Hepatocyte (in vitro differentiated cells): ENCODE data around the gene PSMD8.

Experiments used
- EZH2 ChIP-seq: fragments of 200-600 bp; sonication (generic); IDR thresholded peaks from 2 replicates; pipeline ENCODE4 v1.6.1; 2016; ENCODE audit warnings: antibody characterized with exemption, mild to moderate bottlenecking, borderline replicate concordance
- EZH2phosphoT487 ChIP-seq: fragments of 200-600 bp; sonication (generic); IDR thresholded peaks from one replicate; pipeline ENCODE4 v1.6.1; 2018; ENCODE audit warnings: antibody characterized with exemption, mild to moderate bottlenecking, low read depth, moderate library complexity; ENCODE audit not compliant: unreplicated experiment, severe bottlenecking
- TF ChIP-seq, protein P1 (sequence below): fragments of 200-600 bp; sonication (generic); IDR thresholded peaks from 2 replicates; pipeline ENCODE4 v1.5.1; 2016; ENCODE audit warnings: antibody characterized with exemption, mild to moderate bottlenecking; ENCODE audit not compliant: poor library complexity

GRCh38 chr19:38383743-38384142 lies 9.4 kb downstream of the PSMD8 start:
- TF ChIP-seq, protein P1, sequence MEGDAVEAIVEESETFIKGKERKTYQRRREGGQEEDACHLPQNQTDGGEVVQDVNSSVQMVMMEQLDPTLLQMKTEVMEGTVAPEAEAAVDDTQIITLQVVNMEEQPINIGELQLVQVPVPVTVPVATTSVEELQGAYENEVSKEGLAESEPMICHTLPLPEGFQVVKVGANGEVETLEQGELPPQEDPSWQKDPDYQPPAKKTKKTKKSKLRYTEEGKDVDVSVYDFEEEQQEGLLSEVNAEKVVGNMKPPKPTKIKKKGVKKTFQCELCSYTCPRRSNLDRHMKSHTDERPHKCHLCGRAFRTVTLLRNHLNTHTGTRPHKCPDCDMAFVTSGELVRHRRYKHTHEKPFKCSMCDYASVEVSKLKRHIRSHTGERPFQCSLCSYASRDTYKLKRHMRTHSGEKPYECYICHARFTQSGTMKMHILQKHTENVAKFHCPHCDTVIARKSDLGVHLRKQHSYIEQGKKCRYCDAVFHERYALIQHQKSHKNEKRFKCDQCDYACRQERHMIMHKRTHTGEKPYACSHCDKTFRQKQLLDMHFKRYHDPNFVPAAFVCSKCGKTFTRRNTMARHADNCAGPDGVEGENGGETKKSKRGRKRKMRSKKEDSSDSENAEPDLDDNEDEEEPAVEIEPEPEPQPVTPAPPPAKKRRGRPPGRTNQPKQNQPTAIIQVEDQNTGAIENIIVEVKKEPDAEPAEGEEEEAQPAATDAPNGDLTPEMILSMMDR, result no peak
- TF ChIP-seq EZH2 (no peak), EZH2phosphoT487 (no peak)
